ENCODE measurements around the gene ROR1.

ROR1 gene

GRCh38 chr1:64150266-64150665 is 376.4 kb downstream of the ROR1 start:
- no peak for DNase-seq (ENCODE audit: low read depth)
- TF ChIP-seq CTCF (IDR thresholded peaks at IDR 0.05; ENCODE audit: low read depth, low read length): no peak
- no peak for TF ChIP-seq POLR2A (IDR thresholded peaks at IDR 0.05; ENCODE audit: extremely low read depth, insufficient read length)
- no peak for TF ChIP-seq MAX (IDR thresholded peaks at IDR 0.05; ENCODE audit: low read depth, low read length)
- no peak for TF ChIP-seq MYC (IDR thresholded peaks at IDR 0.05; ENCODE audit: low read depth, low read length)
- H3K4me3 ChIP-seq (ENCODE audit: low read depth, low read length): no peak overlapping the region

GRCh38 chr1:64150729-64151230 is 377.0 kb downstream of the ROR1 start:
- H3K4me3 ChIP-seq (ENCODE audit: low read depth, low read length): no peak overlapping the region
- TF ChIP-seq MYC (IDR thresholded peaks at IDR 0.05; ENCODE audit: low read depth, low read length) (no peak), POLR2A (IDR thresholded peaks at IDR 0.05; ENCODE audit: extremely low read depth, insufficient read length) (no peak), CTCF (IDR thresholded peaks at IDR 0.05; ENCODE audit: low read depth, low read length) (no peak), MAX (IDR thresholded peaks at IDR 0.05; ENCODE audit: low read depth, low read length) (no peak)

GRCh38 chr1:64155278-64155677 is 381.5 kb downstream of the ROR1 start:
- TF ChIP-seq MAX (IDR thresholded peaks at IDR 0.05; ENCODE audit: low read depth, low read length): no peak
- TF ChIP-seq MYC (IDR thresholded peaks at IDR 0.05; ENCODE audit: low read depth, low read length): no peak
- no peak for TF ChIP-seq POLR2A (IDR thresholded peaks at IDR 0.05; ENCODE audit: extremely low read depth, insufficient read length)
- no peak for TF ChIP-seq CTCF (IDR thresholded peaks at IDR 0.05; ENCODE audit: low read depth, low read length)
- no peak for DNase-seq (ENCODE audit: low read depth)
- H3K4me3 ChIP-seq (ENCODE audit: low read depth, low read length): no peak overlapping the region

More at GRCh38 chr1:64150729-64151230, 377.0 kb downstream of the ROR1 start:
- DNase-seq (ENCODE audit: low read depth): no peak

- TF ChIP-seq CTCF (IDR thresholded peaks at IDR 0.05; ENCODE audit: low read depth, low read length) (no peak), MAX (IDR thresholded peaks at IDR 0.05; ENCODE audit: low read depth, low read length) (no peak), MYC (IDR thresholded peaks at IDR 0.05; ENCODE audit: low read depth, low read length) (no peak), POLR2A (IDR thresholded peaks at IDR 0.05; ENCODE audit: extremely low read depth, insufficient read length) (no peak)
- DNase-seq (ENCODE audit: low read depth): no peak
- no peak overlapping the region for H3K4me3 ChIP-seq (ENCODE audit: low read depth, low read length)
Observed at GRCh38 chr1:64161357-64161941, 387.6 kb downstream of the ROR1 start.

GRCh38 chr1:64162151-64162550 is 388.3 kb downstream of the ROR1 start:
- DNase-seq (ENCODE audit: low read depth): no peak
- H3K4me3 ChIP-seq (ENCODE audit: low read depth, low read length): no peak overlapping the region
- TF ChIP-seq POLR2A (IDR thresholded peaks at IDR 0.05; ENCODE audit: extremely low read depth, insufficient read length) (no peak), MAX (IDR thresholded peaks at IDR 0.05; ENCODE audit: low read depth, low read length) (no peak), MYC (IDR thresholded peaks at IDR 0.05; ENCODE audit: low read depth, low read length) (no peak), CTCF (IDR thresholded peaks at IDR 0.05; ENCODE audit: low read depth, low read length) (no peak)
